HepG2 (cell line): Measurements from ENCODE around the gene TOB2. TPM values are rescaled to one million over a fixed set of nuclear protein-coding genes. Genes with fewer than 3 reads are reported as not detected.

Source experiments
- AGO1 ChIP-seq: fragments of 200-400 bp; formaldehyde crosslinking; IDR thresholded peaks from 2 replicates; pipeline ENCODE4 v1.6.1; 2017; ENCODE audit warnings: mild to moderate bottlenecking, low read depth, low read length, moderate library complexity; ENCODE audit not compliant: poor library complexity, severe bottlenecking
- ATM ChIP-seq: fragments of 450-650 bp; IDR thresholded peaks from 2 replicates; pipeline ENCODE4 v1.7.1; 2017; ENCODE audit warnings: mild to moderate bottlenecking, borderline replicate concordance
- GRHL1 ChIP-seq: sonication (generic); formaldehyde crosslinking; conservative IDR thresholded peaks from 2 replicates; pipeline ENCODE4 v1.8.0; 2022; ENCODE audit warnings: missing genetic modification reagents
- HNF4G ChIP-seq, 2 experiments: sonication (generic) in 1 of 2; formaldehyde crosslinking in 1 of 2; IDR thresholded peaks; 2 replicates each; pipeline versions ENCODE4 v1.4.0 to v1.6.1; 2011 to 2020; ENCODE audit warnings: borderline replicate concordance in 2 of 2, low read depth in 2 of 2, mild to moderate bottlenecking in 2 of 2, low read length in 1 of 2, missing genetic modification reagents in 1 of 2, moderate library complexity in 1 of 2
- KAT2B ChIP-seq: fragments of 150-350 bp; IDR thresholded peaks from 2 replicates; pipeline ENCODE4 v1.6.1; 2014; ENCODE audit warnings: low read depth, low read length, borderline replicate concordance
- KLF16 ChIP-seq, 2 experiments: sonication (generic) in 1 of 2; formaldehyde crosslinking in 1 of 2; IDR thresholded peaks; 2 replicates each; pipeline versions ENCODE4 v1.6.1 to v1.8.0; 2016 to 2023; ENCODE audit warnings: missing genetic modification reagents in 2 of 2, missing compliant biosample characterization in 1 of 2
- MED13 ChIP-seq: sonication (generic); formaldehyde crosslinking; IDR thresholded peaks from 2 replicates; pipeline ENCODE4 v1.5.0; 2020; ENCODE audit warnings: missing genetic modification reagents
- NFE2L1 ChIP-seq: sonication (generic); formaldehyde crosslinking; IDR thresholded peaks from 2 replicates; pipeline ENCODE4 v1.4.0; 2020; ENCODE audit warnings: missing genetic modification reagents, mild to moderate bottlenecking, borderline replicate concordance
- RARG ChIP-seq: sonication (generic); formaldehyde crosslinking; IDR thresholded peaks from 2 replicates; pipeline ENCODE4 v1.4.0; 2020; ENCODE audit warnings: low read depth, mild to moderate bottlenecking, missing genetic modification reagents
- SALL1 ChIP-seq: sonication (generic); formaldehyde crosslinking; IDR thresholded peaks from 2 replicates; pipeline ENCODE4 v1.8.0; 2022; ENCODE audit warnings: mild to moderate bottlenecking, missing genetic modification reagents
- ZBTB8A ChIP-seq: sonication (generic); formaldehyde crosslinking; IDR thresholded peaks from 2 replicates; pipeline ENCODE4 v1.4.0; 2020; ENCODE audit warnings: mild to moderate bottlenecking, low read depth, missing genetic modification reagents, borderline replicate concordance
- ZGPAT ChIP-seq: IDR thresholded peaks from 2 replicates; pipeline ENCODE4 v1.6.1; 2016; ENCODE audit warnings: mild to moderate bottlenecking
- ZNF24 ChIP-seq: fragments of 450-650 bp; IDR thresholded peaks from 2 replicates; pipeline ENCODE4 v1.6.1; 2017; ENCODE audit warnings: antibody characterized with exemption, mild to moderate bottlenecking
- ZNF30 ChIP-seq: sonication (generic); formaldehyde crosslinking; IDR thresholded peaks from 2 replicates; pipeline ENCODE4 v1.5.0; 2020; ENCODE audit warnings: mild to moderate bottlenecking, missing genetic modification reagents
- ZNF335 ChIP-seq: sonication (generic); formaldehyde crosslinking; IDR thresholded peaks from 2 replicates; pipeline ENCODE4 v1.4.0; 2020; ENCODE audit warnings: missing genetic modification reagents
- ZNF484 ChIP-seq: sonication (generic); formaldehyde crosslinking; IDR thresholded peaks from 2 replicates; pipeline ENCODE4 v1.5.1; 2020; ENCODE audit warnings: mild to moderate bottlenecking, low read depth, missing genetic modification reagents, borderline replicate concordance
- ZNF687 ChIP-seq: sonication (generic); formaldehyde crosslinking; IDR thresholded peaks from 2 replicates; pipeline ENCODE4 v1.5.1; 2020; ENCODE audit warnings: mild to moderate bottlenecking, missing genetic modification reagents, moderate library complexity
- ZNF710 ChIP-seq: sonication (generic); formaldehyde crosslinking; IDR thresholded peaks from 2 replicates; pipeline ENCODE4 v1.5.0; 2020; ENCODE audit warnings: mild to moderate bottlenecking, missing genetic modification reagents, borderline replicate concordance
- polyA plus RNA-seq, 8 experiments: library from polyadenylated mRNA; depleted of rRNA in 3 of 8; stranded (reverse) in 7 of 8; unstranded in 1 of 8; fragments of >200 nt; fragmentation: Illumina TruSeq in 4 of 8; extraction: Trizol in 4 of 8; gene quantifications; 2 replicates each; pipeline versions ENCODE4 v1.2.1 to v1.2.3, GENCODE V29; 2011 to 2016; ENCODE audit warnings: low read depth in 4 of 8, missing spikeins in 1 of 8, mixed read lengths in 1 of 8; ENCODE audit not compliant: insufficient read depth in 1 of 8
- total RNA-seq, 5 experiments: library from RNA; depleted of rRNA; stranded (reverse); fragments of >200 nt; fragmentation: Illumina TruSeq; extraction: Trizol; gene quantifications; 2 replicates each; pipeline ENCODE4 v1.2.3, GENCODE V29; 2016; ENCODE audit warnings: low read depth in 1 of 5

The TOB2 gene
- total and polyA plus RNA-seq, 2 of the 13 experiments (the other 11 are each of a cell fraction or from before 2014, with no cell fraction given): 12.2 to 13.7 TPM

GRCh38 chr22:41397143-41397811 is 49.3 kb downstream of the TOB2 start (continued):
- TF ChIP-seq RARG (CRISPR knock-in tag): no peak
- TF ChIP-seq KLF16 (CRISPR knock-in tag; IDR thresholded peaks at IDR 0.05): peak in 1 of 2 experiments; percentile 52; a peak in 1 of 4 replicates
- TF ChIP-seq ATM: no peak
- no peak for TF ChIP-seq AGO1
- no peak for TF ChIP-seq ZBTB8A (CRISPR knock-in tag)
- TF ChIP-seq ZGPAT: peak; percentile 88
- no peak; the same call in 1 of the 2 replicates for TF ChIP-seq ZNF335 (CRISPR knock-in tag)
- TF ChIP-seq ZNF710 (CRISPR knock-in tag): no peak; the same call in 1 of the 2 replicates
- no peak for TF ChIP-seq KAT2B
- peak; percentile 82 for TF ChIP-seq HNF4G (IDR thresholded peaks at IDR 0.05; ENCODE audit: borderline replicate concordance, low read depth, low read length)
- TF ChIP-seq HNF4G (CRISPR knock-in tag; IDR thresholded peaks at IDR 0.05; ENCODE audit: borderline replicate concordance, low read depth): peak; percentile 90
- no peak for TF ChIP-seq NFE2L1 (CRISPR knock-in tag)
- no peak for TF ChIP-seq ZNF24
- no peak for TF ChIP-seq MED13 (CRISPR knock-in tag)
- TF ChIP-seq ZNF687: peak; percentile 83
- no peak for TF ChIP-seq GRHL1 (CRISPR knock-in tag)
- TF ChIP-seq SALL1: peak; percentile 82
- TF ChIP-seq ZNF30 (CRISPR knock-in tag): no peak
- TF ChIP-seq ZNF484 (CRISPR knock-in tag): no peak
